K562 (cell line): ENCODE data around the gene DNAH17. TPM values are rescaled to one million over a fixed set of nuclear protein-coding genes. Genes with fewer than 3 reads are reported as not detected.

ENCODE experiments used
- ATF7 ChIP-seq: fragments of 450-650 bp; IDR thresholded peaks from 2 replicates; pipeline ENCODE4 v1.7.1; 2014; ENCODE audit warnings: mild to moderate bottlenecking, moderate library complexity
- E2F8 ChIP-seq: fragments of 450-650 bp; IDR thresholded peaks from 2 replicates; pipeline ENCODE4 v1.7.1; 2018; ENCODE audit warnings: mild to moderate bottlenecking, low read depth; ENCODE audit not compliant: partially characterized antibody
- NFYB ChIP-seq: IDR thresholded peaks from 2 replicates; pipeline ENCODE4 v1.6.1; 2011; ENCODE audit warnings: mild to moderate bottlenecking, moderate library complexity; ENCODE audit not compliant: insufficient read length; ENCODE audit errors: extremely low read depth
- polyA plus RNA-seq, 8 experiments: library from polyadenylated mRNA; depleted of rRNA in 4 of 8; stranded (reverse) in 5 of 8; unstranded in 3 of 8; fragments of >200 nt; fragmentation: Nextera tagmentation in 2 of 8; fragmentation: Illumina TruSeq in 1 of 8; extraction: Ambion mirVana in 2 of 8; extraction: Trizol in 1 of 8; gene quantifications; 2 replicates each; pipeline versions ENCODE4 v1.2.1 to v1.2.3, GENCODE V29; 2011 to 2014; ENCODE audit warnings: inconsistent platforms in 1 of 8, missing spikeins in 1 of 8
- total RNA-seq, 7 experiments: library from RNA; depleted of rRNA in 6 of 7; stranded (reverse); fragments of >200 nt in 6 of 7; fragmentation: Illumina TruSeq in 2 of 7; extraction: Trizol in 2 of 7; gene quantifications; 2 replicates each; pipeline versions ENCODE4 v1.2.1 to v1.2.3, GENCODE V29; 2011 to 2021; ENCODE audit warnings: low replicate concordance in 1 of 7
- TF ChIP-seq, protein P1 (sequence below), 2 experiments: fragments of 450-650 bp in 1 of 2; IDR thresholded peaks; 2 replicates each; pipeline ENCODE4 v1.6.1; 2011 to 2017; ENCODE audit warnings: low read depth in 2 of 2, antibody characterized with exemption in 1 of 2, borderline replicate concordance in 1 of 2, low read length in 1 of 2, mild to moderate bottlenecking in 1 of 2, mixed read lengths in 1 of 2; ENCODE audit not compliant: control insufficient read depth in 1 of 2

Gene DNAH17
- total and polyA plus RNA-seq, 9 of the 15 experiments (the other 6 are each of a cell fraction or from before 2014, with no cell fraction given) = under 0.01 to 0.06 (median 0.03) TPM; not detected in 5

DNA sequence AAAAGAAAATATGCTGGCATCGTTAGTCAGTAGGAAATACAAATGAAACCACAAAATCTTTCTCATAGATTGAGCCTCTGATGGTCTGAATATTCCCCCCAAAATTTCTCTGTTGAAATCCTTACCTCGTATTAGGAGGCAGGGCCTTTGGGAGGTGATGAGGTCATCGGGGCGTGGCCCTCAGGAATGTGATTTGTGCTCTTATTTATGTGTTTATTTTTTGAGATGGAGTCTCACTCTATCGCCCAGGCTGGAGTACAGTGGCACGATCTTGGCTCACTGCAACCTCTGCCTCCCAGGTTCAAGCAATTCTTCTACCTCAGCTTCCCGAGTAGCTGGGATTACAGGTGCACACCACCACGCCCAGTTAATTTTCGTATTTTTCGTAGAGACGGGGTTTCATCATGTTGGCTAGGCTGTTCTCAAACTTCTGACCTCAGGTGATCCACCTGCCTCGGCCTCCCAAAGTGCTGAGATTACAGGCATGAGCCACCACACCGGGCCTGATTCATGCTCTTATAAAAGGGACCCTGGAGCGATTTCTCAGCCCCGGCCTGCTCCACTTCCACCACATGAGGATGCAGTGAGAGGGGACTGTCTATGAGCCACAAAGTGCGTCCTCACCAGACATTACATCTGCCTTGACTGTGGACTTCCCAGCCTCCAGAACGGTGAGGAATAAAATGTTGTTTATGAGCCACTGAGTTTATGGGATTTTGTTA lies 53.1 kb downstream of the DNAH17 start (continued):
- no peak for TF ChIP-seq E2F8
- TF ChIP-seq ATF7 = peak; percentile 40; the same call in 1 of the 2 replicates
- TF ChIP-seq, protein P1, sequence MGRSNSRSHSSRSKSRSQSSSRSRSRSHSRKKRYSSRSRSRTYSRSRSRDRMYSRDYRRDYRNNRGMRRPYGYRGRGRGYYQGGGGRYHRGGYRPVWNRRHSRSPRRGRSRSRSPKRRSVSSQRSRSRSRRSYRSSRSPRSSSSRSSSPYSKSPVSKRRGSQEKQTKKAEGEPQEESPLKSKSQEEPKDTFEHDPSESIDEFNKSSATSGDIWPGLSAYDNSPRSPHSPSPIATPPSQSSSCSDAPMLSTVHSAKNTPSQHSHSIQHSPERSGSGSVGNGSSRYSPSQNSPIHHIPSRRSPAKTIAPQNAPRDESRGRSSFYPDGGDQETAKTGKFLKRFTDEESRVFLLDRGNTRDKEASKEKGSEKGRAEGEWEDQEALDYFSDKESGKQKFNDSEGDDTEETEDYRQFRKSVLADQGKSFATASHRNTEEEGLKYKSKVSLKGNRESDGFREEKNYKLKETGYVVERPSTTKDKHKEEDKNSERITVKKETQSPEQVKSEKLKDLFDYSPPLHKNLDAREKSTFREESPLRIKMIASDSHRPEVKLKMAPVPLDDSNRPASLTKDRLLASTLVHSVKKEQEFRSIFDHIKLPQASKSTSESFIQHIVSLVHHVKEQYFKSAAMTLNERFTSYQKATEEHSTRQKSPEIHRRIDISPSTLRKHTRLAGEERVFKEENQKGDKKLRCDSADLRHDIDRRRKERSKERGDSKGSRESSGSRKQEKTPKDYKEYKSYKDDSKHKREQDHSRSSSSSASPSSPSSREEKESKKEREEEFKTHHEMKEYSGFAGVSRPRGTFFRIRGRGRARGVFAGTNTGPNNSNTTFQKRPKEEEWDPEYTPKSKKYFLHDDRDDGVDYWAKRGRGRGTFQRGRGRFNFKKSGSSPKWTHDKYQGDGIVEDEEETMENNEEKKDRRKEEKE (IDR thresholded peaks at IDR 0.05; ENCODE audit: borderline replicate concordance in 1 of 2, control insufficient read depth in 1 of 2, low read depth in 2 of 2, low read length in 1 of 2) = no peak
- TF ChIP-seq NFYB = no peak
- TF ChIP-seq, all 486 proteins: peak for 3
